ENCODE results near the gene UXS1.
"Not testable (repeated sequence)": the region's sequence is repeated elsewhere in the genome, so short reads cannot be mapped to it uniquely, and the experiment has no call there.

The UXS1 gene

DNA sequence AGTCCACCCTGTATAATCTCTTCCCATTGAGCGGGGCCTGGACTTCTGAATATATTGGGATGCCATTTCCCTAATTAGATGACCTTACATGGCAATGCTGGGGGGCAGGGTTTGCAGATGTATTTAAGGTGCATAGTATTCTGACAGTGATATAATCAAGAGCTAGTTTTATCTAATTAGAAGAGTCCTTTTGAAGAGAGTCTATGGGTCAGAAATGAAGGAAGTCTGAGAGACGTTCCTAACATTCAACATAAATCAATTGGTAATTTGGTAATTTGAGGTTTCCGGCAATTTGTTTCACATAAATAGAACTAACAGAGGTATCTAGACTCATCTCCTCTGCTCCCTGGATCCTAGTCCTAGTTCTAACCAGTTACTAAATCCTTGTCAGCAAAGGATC lies 25.7 kb upstream of the UXS1 start:
- no peaks in the 10 kb centered on the region for H3K9me3 ChIP-seq
- TF ChIP-seq CTCF (IDR thresholded peaks at IDR 0.05), result no peak
- intact Hi-C loops (cut with DNase I; ENCODE audit: low total_unique reads), result no loop called here
- H3K36me3 ChIP-seq, result no peaks in the 10 kb centered on the region
- no peaks in the 10 kb centered on the region for H3K4me1 ChIP-seq
- no peak for DNase-seq
- H3K27ac ChIP-seq, result no peak overlapping the region
- no peaks in the 10 kb centered on the region for H3K27me3 ChIP-seq
- no peak overlapping the region for H3K4me3 ChIP-seq

DNA sequence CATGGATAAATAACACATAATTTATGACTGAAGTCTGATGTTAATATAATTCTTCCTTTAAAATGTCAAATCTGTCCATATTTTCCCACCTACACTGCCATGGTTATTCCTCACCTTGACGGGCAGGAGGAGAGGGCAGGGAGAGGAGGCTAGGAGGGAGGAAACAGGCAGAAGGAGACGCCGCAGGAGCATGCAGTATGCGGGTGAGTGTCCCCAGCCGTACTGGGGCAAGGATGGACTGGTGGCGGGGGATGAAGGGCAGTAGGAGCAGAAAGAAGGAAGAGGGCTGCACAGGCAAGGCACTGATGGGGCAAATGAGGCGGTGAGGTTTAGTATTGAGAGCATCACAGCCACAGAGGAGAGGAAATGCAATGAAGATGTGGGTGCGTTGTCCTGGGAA lies 25.1 kb upstream of the UXS1 start:
- H3K27ac ChIP-seq; H3K9me3 ChIP-seq; H3K4me3 ChIP-seq; DNase-seq; H3K36me3 ChIP-seq; intact Hi-C loops (cut with DNase I; ENCODE audit: low total_unique reads); H3K27me3 ChIP-seq; H3K4me1 ChIP-seq: not testable (repeated sequence)

DNA sequence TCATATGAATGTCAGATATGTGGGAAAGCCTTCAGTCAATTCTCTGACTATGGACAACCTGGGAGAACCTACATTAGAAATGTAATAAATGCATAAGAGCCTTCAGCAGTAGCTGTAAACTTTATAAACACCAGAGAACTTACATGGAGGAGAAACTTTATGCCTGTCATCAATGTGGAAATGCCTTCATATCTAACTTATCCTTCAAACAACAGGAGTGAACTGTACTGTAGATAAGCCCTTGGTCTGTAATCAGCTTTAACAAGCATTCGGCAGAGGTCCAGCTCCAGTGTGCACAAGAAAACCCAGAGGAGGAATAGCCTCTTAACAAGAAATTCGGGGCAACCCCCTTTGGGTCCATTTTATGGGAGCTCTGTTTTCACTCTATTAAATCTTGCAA lies 14.8 kb upstream of the UXS1 start:
- H3K9me3 ChIP-seq, result no peaks in the 10 kb centered on the region

GRCh38 chr2:106208399-106208798 lies 14.3 kb upstream of the UXS1 start:
- no peaks in the 10 kb centered on the region for H3K27me3 ChIP-seq
- no peaks in the 10 kb centered on the region for H3K9me3 ChIP-seq
- H3K27ac ChIP-seq, result no peak overlapping the region
- H3K4me1 ChIP-seq, result no peaks in the 10 kb centered on the region
- no peak for TF ChIP-seq CTCF (IDR thresholded peaks at IDR 0.05)
- H3K4me3 ChIP-seq, result no peak overlapping the region
- DNase-seq, result no peak
- H3K36me3 ChIP-seq, result no peaks in the 10 kb centered on the region
- intact Hi-C loops (cut with DNase I; ENCODE audit: low total_unique reads), result no loop called here

More for the DNA sequence above, 14.8 kb upstream of the UXS1 start:
- Histone ChIP-seq H3K27ac (no peak overlapping the region), H3K4me1 (no peaks in the 10 kb centered on the region), H3K36me3 (no peaks in the 10 kb centered on the region), H3K4me3 (no peak overlapping the region), H3K27me3 (no peaks in the 10 kb centered on the region)
- intact Hi-C loops (cut with DNase I; ENCODE audit: low total_unique reads), result no loop called here
- TF ChIP-seq CTCF (IDR thresholded peaks at IDR 0.05), result no peak
- no peak for DNase-seq

- H3K27me3 ChIP-seq, result no peaks in the 10 kb centered on the region
- intact Hi-C loops (cut with DNase I; ENCODE audit: low total_unique reads), result no loop called here
- H3K36me3 ChIP-seq, result no peaks in the 10 kb centered on the region
- H3K27ac ChIP-seq, result no peak overlapping the region
- H3K4me1 ChIP-seq, result no peaks in the 10 kb centered on the region
- H3K9me3 ChIP-seq, result no peaks in the 10 kb centered on the region
- TF ChIP-seq CTCF (IDR thresholded peaks at IDR 0.05), result no peak
- H3K4me3 ChIP-seq, result no peak overlapping the region
- no peak for DNase-seq
Observed at GRCh38 chr2:106207246-106207645, 13.1 kb upstream of the UXS1 start.

DNA sequence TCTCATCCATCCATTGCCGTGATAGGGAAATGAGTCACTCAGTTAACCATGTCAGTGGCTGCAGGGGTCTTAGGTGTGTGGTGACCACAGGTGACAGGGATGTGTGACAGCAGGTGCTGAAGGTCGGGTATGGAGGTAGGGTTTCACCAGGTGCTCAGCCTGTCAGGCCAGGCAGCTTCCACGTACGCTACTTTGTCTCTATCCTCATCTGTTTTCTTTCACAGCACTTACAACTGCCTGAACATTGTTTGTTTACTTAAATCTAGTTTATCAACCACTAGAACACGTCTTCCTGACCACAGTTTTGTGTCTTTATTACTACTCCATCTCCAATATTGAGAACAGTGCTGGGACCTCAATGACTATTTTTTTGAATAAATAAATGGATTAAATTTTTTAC lies 11.4 kb upstream of the UXS1 start:
- TF ChIP-seq CTCF (IDR thresholded peaks at IDR 0.05), result no peak
- Histone ChIP-seq H3K9me3 (no peaks in the 10 kb centered on the region), H3K4me1 (no peaks in the 10 kb centered on the region), H3K36me3 (no peaks in the 10 kb centered on the region), H3K27me3 (no peaks in the 10 kb centered on the region), H3K4me3 (no peak overlapping the region), H3K27ac (no peak overlapping the region)
- intact Hi-C loops (cut with DNase I; ENCODE audit: low total_unique reads), result no loop called here
- DNase-seq, result no peak

DNA sequence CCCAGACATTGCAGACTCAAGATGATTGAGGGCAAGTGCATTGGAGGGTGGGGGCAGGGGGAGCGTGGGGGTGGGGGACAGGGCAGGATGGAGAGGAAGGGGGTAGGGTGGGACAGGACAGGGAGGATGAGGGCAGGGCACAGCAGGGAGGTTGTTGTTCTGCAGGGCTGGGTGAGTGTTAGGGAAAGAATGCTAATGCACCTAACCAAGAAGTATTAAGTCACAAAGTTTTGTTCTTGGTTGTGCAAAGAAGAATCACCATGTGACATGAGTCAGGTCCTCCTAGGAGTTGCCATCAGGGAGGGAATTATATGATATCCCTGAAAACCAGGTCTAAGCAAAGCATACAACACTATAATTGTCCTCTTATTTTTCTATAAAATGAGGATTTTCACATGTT lies 10.4 kb upstream of the UXS1 start:
- H3K4me1 ChIP-seq; H3K27me3 ChIP-seq; H3K36me3 ChIP-seq; H3K4me3 ChIP-seq; intact Hi-C loops (cut with DNase I; ENCODE audit: low total_unique reads); H3K9me3 ChIP-seq; DNase-seq; H3K27ac ChIP-seq: not testable (repeated sequence)
